H1 (cell line): ENCODE data around the gene PTBP3. TPM values are rescaled to one million over a fixed set of nuclear protein-coding genes. Genes with fewer than 3 reads are reported as not detected.

Source experiments
- ASH2L ChIP-seq: fragments of 200-600, 300-600 bp; sonication (generic); IDR thresholded peaks from one replicate; pipeline ENCODE4 v1.7.1; 2017; ENCODE audit warnings: low read length
- FOSL1 ChIP-seq: IDR thresholded peaks from 2 replicates; pipeline ENCODE4 v1.6.1; 2011; ENCODE audit warnings: mild to moderate bottlenecking, low read depth, low read length, moderate library complexity; ENCODE audit not compliant: insufficient read depth
- POLR2AphosphoS5 ChIP-seq: IDR thresholded peaks from 2 replicates; pipeline ENCODE4 v1.6.1; 2011; ENCODE audit warnings: low read depth, low read length
- SP4 ChIP-seq: IDR thresholded peaks from 2 replicates; pipeline ENCODE4 v1.6.1; 2012; ENCODE audit warnings: low read length, inconsistent platforms
- SRF ChIP-seq: IDR thresholded peaks from 2 replicates; pipeline ENCODE4 v1.6.1; 2011; ENCODE audit warnings: mild to moderate bottlenecking, low read depth, low read length, moderate library complexity
- polyA plus RNA-seq, 7 experiments: library from polyadenylated mRNA; depleted of rRNA in 3 of 7; stranded (reverse) in 5 of 7; unstranded in 2 of 7; fragments of >200 nt in 5 of 7; fragments of 200-250 nt in 2 of 7; gene quantifications; 1 replicate in 5 of 7; 2 replicates in 1 of 7; 4 replicates in 1 of 7; pipeline versions ENCODE4 v1.2.1 to v1.2.3, GENCODE V29; 2011 to 2013; ENCODE audit warnings: missing spikeins in 2 of 7, mixed read lengths in 2 of 7
- total RNA-seq: library from RNA; stranded (reverse); fragmentation: NEBNext Ultra II Directional; extraction: Animal tissue kit (Norgen Biotek cat#: 25700); gene quantifications from 2 replicates; pipeline ENCODE4 v1.2.1, GENCODE V29; 2021

PTBP3 gene
- total and polyA plus RNA-seq, 2 of the 8 experiments (the other 6 are each of a cell fraction or from before 2014, with no cell fraction given) = 51.0 to 124 TPM

DNA sequence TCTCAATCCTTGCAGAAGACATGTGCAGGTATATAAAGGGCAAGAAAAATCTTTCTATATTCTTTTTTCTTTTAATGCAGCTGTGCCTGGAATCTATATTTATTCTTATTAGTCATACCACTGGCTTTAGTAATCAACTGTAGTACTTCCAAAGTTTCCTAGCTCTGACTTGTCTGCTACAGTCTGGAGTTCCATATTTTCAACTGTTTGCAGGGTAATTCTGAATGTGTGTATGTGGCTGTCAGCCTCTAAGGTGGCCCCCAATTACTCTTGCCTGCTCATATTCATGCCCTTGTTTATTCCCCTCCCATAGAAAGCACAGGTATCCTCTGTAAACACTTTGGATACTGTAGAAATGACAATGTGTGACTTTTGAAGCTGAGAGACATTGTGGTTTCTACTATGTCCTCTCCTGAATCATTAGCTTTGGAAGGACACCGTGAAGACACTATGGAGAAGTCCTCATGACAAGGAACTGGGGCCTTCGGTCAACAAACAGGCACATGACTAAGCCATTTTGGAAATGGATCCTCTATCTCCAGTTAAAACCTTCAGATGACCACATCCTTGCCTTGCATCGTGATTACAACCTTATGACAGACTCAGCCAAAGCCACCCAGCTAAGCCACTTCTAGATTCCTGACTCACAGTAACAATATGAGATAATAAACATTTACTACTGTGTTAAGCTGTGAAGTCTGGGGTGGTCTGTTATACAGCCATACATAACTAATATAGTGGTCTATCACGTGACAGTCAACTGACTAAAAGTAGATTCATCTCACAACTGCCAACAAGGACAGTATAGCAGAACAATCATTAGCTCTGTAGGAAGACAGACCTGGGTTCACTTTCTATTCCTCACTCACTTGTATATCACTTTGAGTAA is 108.8 kb downstream of the PTBP3 start (continued):
- TF ChIP-seq FOSL1 (no peak), POLR2AphosphoS5 (no peak), ASH2L (no peak), SRF (no peak), SP4 (no peak)
